Fibroblast of mammary gland (primary cell): ENCODE measurements around the gene ACSM4.
"Not testable (repeated sequence)": the region's sequence is repeated elsewhere in the genome, so short reads cannot be mapped to it uniquely, and the experiment has no call there.

ENCODE experiments used
- DNase-seq: peaks from one replicate; pipeline ENCODE4 v3.0.0-alpha.2; 2010; ENCODE audit warnings: low read depth
- H3K4me3 ChIP-seq: 2 replicates; pipeline ENCODE4 v1.5.1; 2011; ENCODE audit warnings: low read depth, mild to moderate bottlenecking, low read length, moderate library complexity; ENCODE audit not compliant: control insufficient read depth
- CTCF ChIP-seq: conservative IDR thresholded peaks from 2 replicates; pipeline ENCODE4 v1.5.1; 2011; ENCODE audit warnings: low read depth, low read length, inconsistent platforms; ENCODE audit not compliant: control insufficient read depth, insufficient read depth

The ACSM4 gene

GRCh38 chr12:7322599-7322998, 18.7 kb downstream of the ACSM4 start:
- TF ChIP-seq CTCF = no peak
- DNase-seq = no peak
- no peak overlapping the region for H3K4me3 ChIP-seq

- TF ChIP-seq CTCF = no peak
- no peak overlapping the region for H3K4me3 ChIP-seq
- DNase-seq = no peak
Observed at GRCh38 chr12:7324176-7324575, 20.3 kb downstream of the ACSM4 start.

- peak; percentile 20 for TF ChIP-seq CTCF
- peak; percentile 21 for DNase-seq
- no peak overlapping the region for H3K4me3 ChIP-seq
Observed at GRCh38 chr12:7327918-7328317, 24.0 kb downstream of the ACSM4 start.

- DNase-seq, H3K4me3 ChIP-seq: not testable (repeated sequence)
Observed at GRCh38 chr12:7337790-7338189, 33.9 kb downstream of the ACSM4 start.

GRCh38 chr12:7339675-7340074, 35.8 kb downstream of the ACSM4 start:
- no peak for TF ChIP-seq CTCF
- DNase-seq = no peak
- H3K4me3 ChIP-seq = no peak overlapping the region

- H3K4me3 ChIP-seq = no peak overlapping the region
- no peak for TF ChIP-seq CTCF
- DNase-seq = peak; percentile 22
Observed at GRCh38 chr12:7344833-7345606, 41.1 kb downstream of the ACSM4 start.

- peak; percentile 47 for DNase-seq
- no peak for TF ChIP-seq CTCF
- H3K4me3 ChIP-seq = no peak overlapping the region
Observed at GRCh38 chr12:7346551-7347225, 42.8 kb downstream of the ACSM4 start.
